Measurements from ENCODE around the gene PTPRM.

Gene PTPRM

DNA sequence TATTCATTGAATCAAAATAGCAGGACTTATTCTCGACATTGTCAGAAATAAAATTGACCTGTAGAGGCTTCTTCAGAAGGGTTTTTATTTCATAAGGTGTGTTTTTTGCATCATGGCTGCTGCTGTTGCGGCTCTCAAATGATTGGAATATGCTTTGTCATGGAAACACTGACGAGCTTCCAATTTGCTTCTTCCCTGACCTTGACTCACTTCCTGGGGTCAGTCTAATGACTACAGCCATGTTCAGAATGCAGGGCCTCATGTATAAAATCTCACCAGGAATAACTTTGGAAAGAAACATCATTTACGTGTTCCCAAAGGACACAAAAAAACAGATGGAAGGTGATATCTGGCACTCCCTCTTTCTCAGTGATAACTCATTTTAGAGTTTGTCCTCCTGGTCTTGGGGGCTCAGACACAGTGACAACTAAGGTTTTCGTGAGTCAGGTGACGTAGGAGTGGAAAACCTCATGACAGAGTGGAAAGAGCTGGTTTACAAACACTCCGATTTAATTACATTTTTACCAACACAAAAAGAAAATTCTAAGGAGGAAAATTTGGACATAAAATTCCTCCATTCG lies 575.1 kb downstream of the PTPRM start:
- DNase-seq: no peak

DNA sequence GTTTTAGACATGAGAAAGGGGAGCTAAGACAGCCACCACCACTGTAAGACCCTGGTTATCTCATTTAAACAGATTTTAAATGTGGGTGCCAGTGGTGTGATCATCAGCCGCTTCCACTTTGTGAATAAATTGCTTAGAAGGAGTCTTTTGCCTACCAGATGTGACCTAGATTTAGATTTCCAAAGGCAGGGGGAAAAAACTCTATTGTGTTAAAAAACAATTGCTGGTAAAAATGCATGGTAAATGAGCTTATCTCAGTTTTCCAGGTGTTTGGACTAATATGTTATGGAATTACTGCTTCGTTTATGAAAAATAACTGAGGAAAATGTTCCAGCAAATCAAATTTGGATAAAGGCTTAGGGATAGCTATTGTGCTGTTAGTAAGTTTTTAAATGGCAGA lies 575.8 kb downstream of the PTPRM start:
- DNase-seq: no peak

- DNase-seq: no peak
Observed at GRCh38 chr18:8151181-8151580, 584.1 kb downstream of the PTPRM start.

- no peak for DNase-seq
Observed at GRCh38 chr18:8153887-8154583, 586.9 kb downstream of the PTPRM start.

DNA sequence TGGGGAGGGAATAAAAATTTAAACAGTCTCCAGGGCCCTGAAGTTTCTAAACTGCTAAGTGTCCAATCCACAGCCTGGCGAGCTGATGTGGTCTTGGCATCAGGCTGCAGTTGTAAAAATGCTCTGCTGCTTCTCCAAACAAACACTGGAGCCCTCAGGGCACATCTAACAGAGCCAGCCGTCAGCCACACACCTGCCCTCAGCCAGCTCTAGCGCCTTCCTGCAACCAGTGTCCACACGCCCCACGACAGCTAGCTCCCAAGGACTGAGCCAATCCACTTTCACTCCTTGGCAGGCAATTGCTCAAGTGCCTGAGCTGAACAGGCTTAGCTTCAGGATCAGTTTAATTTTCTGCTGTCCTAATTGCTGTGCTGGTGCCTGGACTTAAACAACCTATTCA lies 595.7 kb downstream of the PTPRM start:
- no peak for DNase-seq

GRCh38 chr18:8163286-8163959 lies 596.3 kb downstream of the PTPRM start:
- no peak for DNase-seq

GRCh38 chr18:8165095-8165494 lies 598.0 kb downstream of the PTPRM start:
- no peak for DNase-seq

GRCh38 chr18:8167026-8167425 lies 599.9 kb downstream of the PTPRM start:
- no peak for DNase-seq

- no peak for DNase-seq
Observed at GRCh38 chr18:8167673-8168072, 600.6 kb downstream of the PTPRM start.

DNA sequence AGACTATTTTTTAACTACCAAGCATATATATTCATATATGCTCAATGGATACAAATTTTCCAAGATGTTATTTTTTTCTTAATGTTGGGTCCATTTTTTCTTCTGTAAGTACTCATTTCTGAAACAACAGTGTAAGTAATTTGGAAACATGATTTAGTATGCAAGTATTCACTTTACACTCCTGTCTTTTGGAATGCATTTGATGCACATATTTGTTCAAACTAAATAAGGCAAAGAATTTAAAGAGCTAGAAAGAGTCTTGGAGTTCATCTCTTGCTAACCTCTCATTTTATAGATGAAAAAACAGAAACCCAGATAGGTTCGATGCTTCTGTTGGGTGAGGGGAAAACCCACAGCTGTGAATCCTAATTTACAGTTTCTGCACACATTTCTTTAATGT lies 602.6 kb downstream of the PTPRM start:
- DNase-seq: no peak

- DNase-seq: no peak
Observed at GRCh38 chr18:8174771-8175170, 607.7 kb downstream of the PTPRM start.

- no peak for DNase-seq
Observed at GRCh38 chr18:8175501-8176061, 608.5 kb downstream of the PTPRM start.

GRCh38 chr18:8176109-8176508 lies 609.0 kb downstream of the PTPRM start:
- DNase-seq: no peak

DNA sequence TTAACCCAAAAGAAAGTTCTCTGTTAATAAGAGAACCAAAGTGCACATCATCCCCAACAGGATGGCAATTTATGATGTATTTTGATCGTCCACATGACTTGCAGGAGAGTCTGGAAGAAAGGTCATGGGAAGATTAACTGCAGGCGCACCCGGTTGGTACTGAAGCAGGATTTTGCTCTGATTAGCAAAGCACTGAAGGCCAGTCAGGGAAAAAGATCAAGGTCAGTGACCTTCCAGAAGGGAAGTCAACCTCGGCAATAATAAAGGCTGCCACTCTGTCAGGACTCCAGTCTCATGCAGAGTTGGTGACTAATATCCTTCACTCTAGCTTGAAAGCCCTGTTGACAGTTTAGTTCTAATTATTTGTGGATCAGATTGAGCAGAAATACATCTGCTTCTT lies 609.4 kb downstream of the PTPRM start:
- DNase-seq: no peak

DNA sequence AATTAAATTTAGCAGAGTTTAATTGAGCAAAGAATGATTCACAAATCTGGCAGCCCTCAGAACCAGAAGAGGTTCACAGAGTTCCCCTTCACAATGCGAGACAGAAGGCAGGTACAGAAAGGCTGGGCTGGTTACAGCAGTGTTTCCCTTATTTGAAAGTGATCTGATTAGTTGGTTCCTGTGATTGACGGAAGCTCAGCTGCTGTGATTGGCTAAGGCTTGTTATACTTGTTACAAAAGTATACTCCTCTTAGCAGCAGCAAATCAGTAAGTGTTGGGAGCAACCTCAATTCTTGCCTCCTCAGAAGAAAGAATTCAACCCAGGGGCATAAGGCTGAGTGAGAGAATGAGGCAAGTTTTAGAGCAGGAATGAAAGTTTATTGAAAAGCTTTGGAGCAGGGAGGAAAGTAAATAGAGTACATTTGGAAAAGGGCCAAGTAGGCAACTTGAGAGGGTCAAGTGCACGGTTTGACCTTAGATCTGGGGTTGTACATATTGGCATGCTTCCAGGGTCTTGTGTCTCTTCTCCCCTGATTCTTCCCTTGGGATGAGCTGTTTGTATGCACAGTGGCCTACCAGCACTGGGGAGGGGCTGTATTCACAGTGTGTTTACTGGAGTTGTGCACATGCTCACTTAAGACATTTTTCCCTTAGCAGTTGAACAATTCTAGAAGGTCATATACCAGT lies 610.4 kb downstream of the PTPRM start:
- DNase-seq: no peak

DNA sequence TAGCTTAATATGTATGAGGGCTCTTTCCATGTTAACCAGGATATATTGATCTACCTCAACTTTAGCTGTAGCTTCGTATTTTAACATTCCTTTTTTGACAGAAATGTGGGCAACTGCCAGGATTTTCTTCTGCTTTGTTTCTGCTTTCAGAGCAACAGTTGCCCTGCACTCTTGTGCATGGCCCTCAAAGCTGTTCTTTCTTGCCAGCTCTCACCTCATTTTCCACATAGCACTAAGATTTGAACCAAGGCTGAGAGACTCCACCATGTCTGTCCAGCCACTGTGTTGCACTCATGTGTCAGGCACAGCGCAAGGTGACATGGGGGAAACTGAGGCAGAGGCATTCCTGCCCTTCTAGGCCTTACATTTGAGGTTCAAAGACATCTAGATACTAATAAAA lies 619.3 kb downstream of the PTPRM start:
- DNase-seq: no peak

- no peak for DNase-seq
Observed at GRCh38 chr18:8188184-8188583, 621.1 kb downstream of the PTPRM start.

- DNase-seq: no peak
Observed at GRCh38 chr18:8190980-8191379, 623.9 kb downstream of the PTPRM start.

DNA sequence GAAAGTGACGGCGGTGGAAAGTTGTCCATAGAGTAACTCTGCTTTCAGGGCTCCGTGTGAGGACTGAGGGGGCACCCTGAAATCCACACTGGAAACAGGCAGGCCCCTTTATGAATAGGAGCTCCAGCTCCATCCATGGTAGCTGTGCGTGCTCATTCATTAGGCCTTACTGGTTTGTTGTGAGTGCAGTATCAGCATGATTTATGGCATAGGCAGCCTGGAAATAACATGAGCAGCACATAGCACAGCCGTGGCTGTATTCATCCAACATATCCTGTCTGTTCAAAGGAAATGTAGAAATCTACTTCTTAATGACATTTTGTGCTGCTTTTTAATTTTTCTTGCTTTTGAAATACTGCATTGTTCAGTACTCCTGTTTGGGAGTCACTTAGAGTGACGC lies 627.3 kb downstream of the PTPRM start:
- no peak for DNase-seq

- DNase-seq: no peak
Observed at GRCh38 chr18:8196238-8196637, 629.1 kb downstream of the PTPRM start.

DNA sequence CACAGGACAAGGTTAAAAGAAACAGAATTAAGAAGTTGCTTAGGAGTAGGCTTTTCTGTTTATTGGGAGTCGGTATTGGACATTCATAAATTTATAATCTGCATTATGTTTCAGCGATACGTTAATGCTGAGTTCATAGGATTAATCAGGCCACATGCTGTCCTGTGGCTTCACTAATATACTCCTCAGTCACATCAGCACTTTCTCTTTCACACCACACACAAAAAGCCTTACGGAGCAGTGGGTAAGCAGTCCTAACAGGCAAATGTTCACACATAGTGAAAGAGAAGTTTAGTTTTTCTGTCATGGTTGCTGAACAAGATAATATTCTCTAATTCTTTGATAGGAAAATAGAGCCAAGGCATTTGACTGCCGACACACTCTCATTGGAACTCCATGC lies 630.4 kb downstream of the PTPRM start:
- DNase-seq: no peak

DNA sequence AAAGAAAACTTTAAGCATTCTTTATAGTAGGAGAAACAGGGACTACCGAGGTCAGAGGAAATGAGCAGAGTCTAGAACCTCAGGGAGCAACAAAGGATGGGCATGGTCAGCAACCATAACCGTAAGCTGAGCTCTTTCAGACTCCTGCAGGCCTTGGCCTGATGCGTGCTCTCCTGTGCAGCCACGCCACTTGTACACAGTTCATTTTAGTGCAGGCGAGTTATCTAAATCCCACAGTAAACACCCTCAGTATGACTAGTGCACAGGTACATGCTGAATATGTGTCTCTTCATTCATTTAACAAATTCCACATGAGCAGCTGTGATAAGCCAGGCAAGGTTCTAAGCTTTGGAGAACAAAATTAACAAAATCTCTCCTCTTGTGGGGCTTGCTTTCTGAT lies 640.9 kb downstream of the PTPRM start:
- no peak for DNase-seq

DNA sequence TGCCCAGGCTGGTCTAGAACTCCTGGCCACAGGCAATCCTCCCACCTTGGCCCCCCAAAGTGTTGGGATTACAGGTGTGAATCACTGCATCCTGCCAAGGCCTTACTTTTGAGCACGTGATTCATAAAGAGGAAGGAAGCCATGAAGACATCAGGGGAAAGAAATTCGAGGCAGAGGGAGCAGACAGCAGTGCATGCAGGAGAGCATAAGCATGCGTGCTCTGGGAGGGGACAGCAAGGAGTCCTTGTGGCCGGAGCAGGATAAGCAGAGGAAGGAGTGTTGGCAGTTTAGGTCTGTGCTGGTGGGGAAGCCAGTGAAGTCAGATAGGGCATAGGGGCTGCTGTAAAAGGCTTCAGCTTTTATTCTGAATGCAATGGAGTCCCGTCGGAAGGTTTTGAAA lies 641.6 kb downstream of the PTPRM start:
- DNase-seq: no peak

Measured in stimulated activated CD4-positive, alpha-beta T cell treated with anti-CD3 and anti-CD28 coated beads, Interleukin-2, amount 100 ng/mL, for 48 hours (primary cell).